IPS-18a (cell line): ENCODE data around the gene UBC.

Source experiments
- H3K27ac ChIP-seq: one replicate; pipeline ENCODE4 v1.5.1; 2013; ENCODE audit warnings: low read length
- H3K27me3 ChIP-seq: one replicate; pipeline ENCODE4 v1.6.1; 2013; ENCODE audit warnings: mild to moderate bottlenecking, low read length; ENCODE audit not compliant: control insufficient read depth, insufficient read depth
- H3K36me3 ChIP-seq: one replicate; pipeline ENCODE4 v1.6.1; 2013; ENCODE audit warnings: low read depth, low read length; ENCODE audit not compliant: control insufficient read depth
- H3K4me1 ChIP-seq: one replicate; pipeline ENCODE4 v1.6.1; 2013; ENCODE audit warnings: low read depth, low read length; ENCODE audit not compliant: control insufficient read depth
- H3K4me3 ChIP-seq: one replicate; pipeline ENCODE4 v1.5.1; 2013; ENCODE audit warnings: low read length
- H3K9ac ChIP-seq: one replicate; pipeline ENCODE4 v1.6.1; 2013; ENCODE audit warnings: mild to moderate bottlenecking, low read length, moderate library complexity
- H3K9me3 ChIP-seq: one replicate; pipeline ENCODE4 v1.6.1; 2013; ENCODE audit warnings: low read depth, low read length; ENCODE audit not compliant: control insufficient read depth

UBC gene

DNA sequence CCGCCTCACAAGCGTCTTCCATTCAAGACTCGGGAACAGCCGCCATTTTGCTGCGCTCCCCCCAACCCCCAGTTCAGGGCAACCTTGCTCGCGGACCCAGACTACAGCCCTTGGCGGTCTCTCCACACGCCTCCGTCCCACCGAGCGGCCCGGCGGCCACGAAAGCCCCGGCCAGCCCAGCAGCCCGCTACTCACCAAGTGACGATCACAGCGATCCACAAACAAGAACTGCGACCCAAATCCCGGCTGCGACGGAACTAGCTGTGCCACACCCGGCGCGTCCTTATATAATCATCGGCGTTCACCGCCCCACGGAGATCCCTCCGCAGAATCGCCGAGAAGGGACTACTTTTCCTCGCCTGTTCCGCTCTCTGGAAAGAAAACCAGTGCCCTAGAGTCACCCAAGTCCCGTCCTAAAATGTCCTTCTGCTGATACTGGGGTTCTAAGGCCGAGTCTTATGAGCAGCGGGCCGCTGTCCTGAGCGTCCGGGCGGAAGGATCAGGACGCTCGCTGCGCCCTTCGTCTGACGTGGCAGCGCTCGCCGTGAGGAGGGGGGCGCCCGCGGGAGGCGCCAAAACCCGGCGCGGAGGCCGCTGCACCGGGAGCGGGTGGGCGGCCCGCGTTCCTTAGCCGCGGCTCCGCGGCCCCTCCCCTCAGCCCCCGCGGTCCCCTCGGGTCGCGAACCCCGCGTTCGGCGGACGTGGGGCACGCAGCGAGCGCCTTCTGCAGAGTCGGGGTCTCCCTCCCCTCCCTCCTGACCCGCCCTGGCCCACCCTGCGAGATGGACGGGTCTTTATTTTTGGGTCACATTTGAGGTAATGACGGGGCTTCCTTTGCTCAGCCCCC, at the start of gene UBC:
UBC (minus strand) TSS at position 259 of the 847 bp plus-strand sequence. CDS start 879 bp downstream, outside the sequence.
- Histone ChIP-seq H3K4me3 (peak within 1 kb of the TSS; percentile 99), H3K9me3 (no peaks in the 10 kb centered on the region), H3K9ac (peak within 1 kb of the TSS; percentile 99), H3K27ac (peak within 1 kb of the TSS; percentile 100), H3K27me3 (no peaks in the 10 kb centered on the region), H3K36me3 (peaks cover 29% of the 10 kb centered on the region), H3K4me1 (peaks cover 33% of the 10 kb centered on the region)

DNA sequence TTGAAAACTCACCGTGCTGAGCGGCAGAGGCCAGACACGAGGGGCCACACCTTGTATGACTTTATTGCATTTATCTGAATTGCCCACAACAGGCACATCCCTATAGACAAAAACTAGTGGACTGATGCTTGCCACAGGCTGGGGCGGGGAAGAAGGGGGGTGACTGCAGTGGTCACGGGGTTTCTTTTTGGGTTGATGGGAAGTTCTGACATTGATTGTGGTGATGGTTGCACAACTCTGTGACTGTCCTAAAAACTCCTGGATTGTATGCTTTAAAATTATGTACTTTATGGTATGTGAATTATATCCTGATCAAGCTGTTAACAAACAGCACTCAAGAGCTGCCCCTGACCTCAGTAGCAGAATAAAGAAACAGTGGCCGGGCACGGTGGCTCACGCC, 48.8 kb upstream of the UBC start:
- H3K27me3 ChIP-seq, result no peaks in the 10 kb centered on the region
- no peak overlapping the region for H3K4me3 ChIP-seq
- no peak overlapping the region for H3K9ac ChIP-seq
- no peak overlapping the region for H3K27ac ChIP-seq
- peaks cover 67% of the 10 kb centered on the region for H3K36me3 ChIP-seq
- H3K4me1 ChIP-seq, result no peaks in the 10 kb centered on the region
- H3K9me3 ChIP-seq, result no peaks in the 10 kb centered on the region

DNA sequence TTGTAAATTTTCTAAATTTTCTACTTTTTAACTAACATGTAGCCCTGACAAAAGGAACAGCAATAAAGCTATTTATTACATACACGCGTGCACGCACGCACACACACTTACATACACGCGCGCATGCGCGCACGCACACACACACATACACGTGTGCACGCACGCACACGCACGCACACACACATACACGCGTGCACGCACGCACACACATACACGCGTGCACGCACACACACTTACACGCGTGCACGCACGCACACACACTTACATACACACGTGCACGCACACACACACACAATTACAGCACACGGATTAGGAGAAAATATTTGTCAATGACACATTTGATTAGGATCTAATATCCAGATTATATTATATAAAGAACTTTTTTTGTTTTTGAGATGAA, 46.6 kb upstream of the UBC start:
- no peaks in the 10 kb centered on the region for H3K9me3 ChIP-seq
- H3K4me3 ChIP-seq, result no peak overlapping the region
- H3K4me1 ChIP-seq, result no peaks in the 10 kb centered on the region
- no peak overlapping the region for H3K27ac ChIP-seq
- H3K36me3 ChIP-seq, result peaks cover 68% of the 10 kb centered on the region
- no peak overlapping the region for H3K9ac ChIP-seq
- no peaks in the 10 kb centered on the region for H3K27me3 ChIP-seq

DNA sequence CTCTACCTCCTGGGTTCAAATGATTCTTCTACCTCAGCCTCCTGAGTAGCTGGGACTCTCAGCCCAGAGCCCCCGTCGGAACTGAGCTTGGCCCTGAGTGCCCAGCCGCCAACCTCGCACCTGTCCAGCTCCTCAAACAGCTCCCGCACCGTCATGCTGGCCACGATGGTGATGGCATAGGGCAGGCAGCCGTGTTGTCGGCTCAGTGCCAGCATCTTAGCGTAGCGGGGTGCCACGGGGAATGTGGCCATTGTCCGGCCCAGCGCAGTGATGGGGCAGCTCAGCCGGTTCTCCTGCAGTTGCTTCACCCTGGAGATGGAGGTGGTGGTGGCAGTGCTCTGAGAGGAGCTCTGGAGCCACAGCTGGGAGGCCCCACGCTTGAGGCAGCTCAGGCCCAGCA, 42.1 kb upstream of the UBC start:
- Histone ChIP-seq H3K9ac (no peak overlapping the region), H3K36me3 (peaks cover 56% of the 10 kb centered on the region), H3K4me3 (no peak overlapping the region), H3K9me3 (no peaks in the 10 kb centered on the region), H3K27ac (no peak overlapping the region), H3K4me1 (no peaks in the 10 kb centered on the region), H3K27me3 (no peaks in the 10 kb centered on the region)

DNA sequence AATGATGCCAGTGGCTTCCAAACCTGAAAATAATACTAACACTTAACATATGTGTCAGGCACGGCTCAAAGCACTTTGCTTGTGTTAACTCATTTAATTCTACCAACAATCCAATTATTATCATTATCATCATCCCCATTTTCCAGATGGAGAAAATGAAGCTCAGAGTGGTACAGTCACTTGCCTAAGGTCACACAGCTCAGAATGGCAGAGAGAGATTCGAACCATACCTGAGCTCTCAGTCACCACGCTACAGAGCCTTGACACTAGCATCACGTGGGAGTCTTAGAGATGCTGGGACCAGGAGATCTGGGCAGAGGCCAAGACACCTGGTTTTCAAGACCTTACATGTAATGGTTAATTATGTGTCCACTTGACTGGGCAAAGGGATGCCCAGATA, 40.3 kb upstream of the UBC start:
- Histone ChIP-seq H3K4me3 (no peak overlapping the region), H3K4me1 (no peaks in the 10 kb centered on the region), H3K9me3 (no peaks in the 10 kb centered on the region), H3K27ac (no peak overlapping the region), H3K9ac (no peak overlapping the region), H3K36me3 (peaks cover 51% of the 10 kb centered on the region), H3K27me3 (no peaks in the 10 kb centered on the region)

DNA sequence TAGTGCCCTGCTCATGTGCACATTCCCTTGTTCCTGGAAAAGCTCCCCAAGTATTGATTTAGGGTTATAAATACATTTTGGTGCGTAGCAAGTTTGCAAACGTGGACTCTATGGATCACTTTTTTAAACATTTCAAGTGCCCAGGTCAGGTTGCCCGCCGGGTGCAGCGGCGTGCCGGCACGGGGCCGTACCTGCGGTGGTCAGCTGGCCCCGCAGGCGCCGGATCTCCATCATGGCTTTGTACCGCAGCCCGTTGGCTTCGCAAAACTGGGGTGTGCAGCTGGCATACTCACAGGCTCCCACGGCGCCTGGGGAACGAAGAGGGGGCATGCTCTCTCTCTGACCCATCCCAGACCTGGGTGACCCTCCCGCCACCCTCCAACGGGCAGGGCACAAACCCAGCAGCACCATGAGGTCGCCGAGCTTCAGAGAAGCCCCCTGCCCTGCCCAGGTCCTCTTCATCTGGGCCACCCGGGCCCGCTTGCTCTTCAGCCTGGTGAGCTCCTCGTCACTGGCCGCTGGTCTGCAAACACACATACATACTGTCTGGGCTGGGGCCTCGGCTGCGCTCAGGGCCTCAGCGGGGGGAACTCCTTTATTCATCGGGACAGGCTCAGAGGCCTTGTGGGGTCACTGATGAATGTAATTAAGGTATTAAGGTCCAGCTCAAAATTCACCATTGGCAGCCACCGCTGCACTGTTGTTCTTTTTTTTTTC, 39.4 kb upstream of the UBC start:
- no peak overlapping the region for H3K4me3 ChIP-seq
- H3K27me3 ChIP-seq, result no peaks in the 10 kb centered on the region
- no peaks in the 10 kb centered on the region for H3K9me3 ChIP-seq
- no peak overlapping the region for H3K27ac ChIP-seq
- no peaks in the 10 kb centered on the region for H3K4me1 ChIP-seq
- peaks cover 50% of the 10 kb centered on the region for H3K36me3 ChIP-seq
- H3K9ac ChIP-seq, result no peak overlapping the region

DNA sequence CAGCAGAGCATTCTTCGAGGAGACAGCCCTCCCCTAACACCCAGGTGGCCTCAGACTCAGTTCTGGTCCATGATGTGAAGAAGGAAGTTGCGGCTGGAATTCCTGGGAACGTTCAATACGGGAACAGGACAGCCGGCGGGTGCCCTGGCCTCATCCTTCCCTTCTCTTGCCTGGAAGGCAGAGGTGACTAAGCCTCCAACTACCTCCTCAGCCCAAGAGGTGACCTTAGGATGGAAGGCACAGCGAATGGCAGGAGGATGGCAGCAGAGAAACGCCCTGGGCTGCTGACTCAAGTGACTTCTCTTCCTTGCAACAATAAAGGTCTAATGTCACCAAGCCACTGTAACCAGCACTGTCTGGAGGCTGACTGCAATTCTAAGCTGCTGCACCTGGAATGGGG, 38.4 kb upstream of the UBC start:
- Histone ChIP-seq H3K36me3 (peaks cover 49% of the 10 kb centered on the region), H3K4me1 (no peaks in the 10 kb centered on the region), H3K4me3 (no peak overlapping the region), H3K27me3 (no peaks in the 10 kb centered on the region), H3K9ac (no peak overlapping the region), H3K9me3 (no peaks in the 10 kb centered on the region), H3K27ac (no peak overlapping the region)

DNA sequence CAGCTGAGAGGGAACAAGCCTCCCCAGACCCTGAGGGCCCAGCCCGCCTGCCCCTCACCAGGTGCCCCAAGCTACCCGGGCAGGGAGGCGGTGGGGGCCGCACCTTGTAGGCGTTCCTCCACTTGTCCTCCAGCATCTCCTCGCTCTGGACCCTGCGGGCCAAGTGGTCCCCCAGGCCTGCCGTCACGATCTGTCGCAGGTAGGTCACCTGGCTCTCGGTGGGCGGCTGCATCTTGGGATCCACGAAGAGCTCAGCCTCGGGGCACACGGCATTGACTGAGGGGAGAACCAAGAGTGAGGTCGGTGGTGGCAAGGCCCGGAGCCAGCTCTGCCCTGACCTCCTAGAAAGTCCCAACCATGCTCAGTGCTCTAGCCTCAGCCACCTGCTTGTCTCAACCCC, 37.8 kb upstream of the UBC start:
- H3K36me3 ChIP-seq, result peaks cover 51% of the 10 kb centered on the region
- no peak overlapping the region for H3K27ac ChIP-seq
- H3K4me3 ChIP-seq, result no peak overlapping the region
- H3K4me1 ChIP-seq, result no peaks in the 10 kb centered on the region
- H3K27me3 ChIP-seq, result no peaks in the 10 kb centered on the region
- H3K9ac ChIP-seq, result no peak overlapping the region
- H3K9me3 ChIP-seq, result no peaks in the 10 kb centered on the region

DNA sequence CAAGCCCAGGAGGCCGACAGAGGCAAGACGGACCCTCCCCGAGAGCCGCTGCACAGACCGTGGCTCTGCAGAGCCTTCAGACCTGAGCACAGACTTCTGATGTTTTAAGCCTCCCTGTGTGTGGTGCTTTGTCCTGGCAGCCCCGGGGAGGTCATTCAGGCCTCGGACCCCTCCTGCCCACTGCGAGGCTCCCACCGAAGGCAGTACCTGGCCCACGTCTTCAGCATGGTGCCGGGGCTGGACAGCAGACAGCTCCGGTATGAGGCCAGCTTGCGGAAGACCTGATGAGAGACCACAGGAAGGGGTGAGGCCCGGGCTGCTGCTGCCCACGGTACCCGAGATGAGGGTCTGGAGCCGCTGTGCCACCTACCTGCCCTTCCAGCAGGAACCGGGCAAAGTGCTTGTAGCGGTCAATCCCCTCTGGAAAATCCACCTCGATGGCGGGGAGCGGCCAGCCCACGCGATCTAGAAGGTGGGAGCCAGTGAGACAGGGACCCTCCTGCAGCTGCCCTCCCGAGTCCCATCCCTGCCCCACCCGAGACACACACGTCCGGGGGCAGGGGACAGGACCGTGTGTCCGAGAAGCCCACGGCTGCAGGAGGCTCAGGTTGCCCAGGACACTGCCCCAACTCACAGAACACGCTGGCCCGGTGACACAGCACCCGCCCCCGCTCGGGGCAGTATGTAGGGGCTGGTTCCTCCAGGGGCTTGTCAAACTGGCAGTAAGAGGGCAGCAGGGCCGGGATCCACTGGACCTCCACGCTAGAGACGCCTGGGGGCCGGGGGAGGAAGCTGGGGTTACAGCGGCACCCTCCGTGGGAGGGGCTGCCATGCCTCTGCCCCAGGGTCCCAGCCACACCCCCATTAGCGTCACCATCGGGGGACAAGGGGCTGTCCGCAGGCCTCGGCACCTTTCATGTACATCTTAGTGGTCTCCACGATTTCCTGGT, 35.6 kb upstream of the UBC start:
- H3K4me1 ChIP-seq, result no peaks in the 10 kb centered on the region
- H3K36me3 ChIP-seq, result peaks cover 42% of the 10 kb centered on the region
- H3K4me3 ChIP-seq, result no peak overlapping the region
- no peaks in the 10 kb centered on the region for H3K27me3 ChIP-seq
- no peak overlapping the region for H3K9ac ChIP-seq
- H3K27ac ChIP-seq, result no peak overlapping the region
- no peaks in the 10 kb centered on the region for H3K9me3 ChIP-seq

DNA sequence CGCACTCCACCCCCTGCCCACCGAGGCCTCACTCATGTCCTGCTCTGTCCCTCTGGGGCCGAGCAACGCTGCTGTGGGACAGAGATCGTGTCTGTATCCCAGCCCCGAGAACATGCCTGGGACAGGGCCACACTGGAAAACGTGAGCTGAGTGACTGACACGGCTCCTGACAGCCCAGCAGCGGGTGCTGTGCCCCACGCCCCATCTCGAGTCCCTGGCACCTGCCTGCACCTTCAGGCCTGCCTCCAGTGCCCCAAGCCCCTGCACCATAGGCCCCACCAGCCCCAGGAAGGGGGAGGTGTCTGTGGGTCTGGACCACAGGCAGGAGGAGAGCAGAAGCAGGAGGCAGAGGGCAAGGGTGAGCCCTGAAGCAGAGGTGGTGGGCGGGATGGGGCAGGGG, 34.6 kb upstream of the UBC start:
- no peak overlapping the region for H3K9ac ChIP-seq
- peaks cover 37% of the 10 kb centered on the region for H3K36me3 ChIP-seq
- H3K9me3 ChIP-seq, result no peaks in the 10 kb centered on the region
- no peak overlapping the region for H3K27ac ChIP-seq
- no peak overlapping the region for H3K4me3 ChIP-seq
- no peaks in the 10 kb centered on the region for H3K4me1 ChIP-seq
- no peaks in the 10 kb centered on the region for H3K27me3 ChIP-seq
